Esophagus squamous epithelium (tissue), 5 donors: ENCODE results near the gene MPPED2. TPM values are rescaled to one million over a fixed set of nuclear protein-coding genes. Genes with fewer than 3 reads are reported as not detected.

Experiments used
- DNase-seq: peaks from one replicate; lab custom pipeline; 2025; lab: John Stamatoyannopoulos, UW
- H3K27ac ChIP-seq, 4 donors: fragments of 200-600 bp; sonication (generic); one replicate each; pipeline ENCODE4 v1.5.1; 2016 to 2019; ENCODE audit warnings: mild to moderate bottlenecking in 1 of 4
- H3K27me3 ChIP-seq, 4 donors: fragments of 200-600 bp; sonication (generic); 1 replicate in 3 of 4; 2 replicates in 1 of 4; pipeline versions ENCODE4 v1.5.1 to v1.6.0; 2017 to 2021; ENCODE audit warnings: antibody characterized with exemption in 1 of 4
- H3K36me3 ChIP-seq, 3 donors: fragments of 200-600 bp; sonication (generic); one replicate each; pipeline ENCODE4 v1.5.1; 2016 to 2019
- H3K4me1 ChIP-seq, 3 donors: fragments of 200-600 bp; sonication (generic); one replicate each; pipeline ENCODE4 v1.5.1; 2017 to 2019
- H3K4me3 ChIP-seq, 4 donors: fragments of 200-600 bp; sonication (generic); 1 replicate in 3 of 4; 2 replicates in 1 of 4; pipeline ENCODE4 v1.5.1; 2016 to 2019; ENCODE audit warnings: mild to moderate bottlenecking in 2 of 4, moderate library complexity in 1 of 4
- H3K9me3 ChIP-seq, 3 donors: fragments of 200-600 bp; sonication (generic); one replicate each; pipeline ENCODE4 v1.5.1; 2016 to 2019
- POLR2A ChIP-seq, 4 donors: fragments of 450-650 bp; IDR thresholded peaks; one replicate each; pipeline ENCODE4 v1.6.1; 2017; ENCODE audit warnings: antibody characterized with exemption in 4 of 4, mild to moderate bottlenecking in 4 of 4, moderate library complexity in 3 of 4
- WGBS, 2 donors: methylation state at CpG; one replicate each; pipeline ENCODE4 v1.1.5; 2018; 5-methylcytosine and 5-hydroxymethylcytosine counted together
- intact Hi-C: fragments of 100-400 bp; cut with DNase I; formaldehyde crosslinking; loops from one replicate; pipeline ENCODE4 v1.15.0; 2022
- total RNA-seq, 4 donors: library from RNA; depleted of rRNA; stranded (reverse); fragments of >200 nt; gene quantifications; one replicate each; pipeline ENCODE4 v1.1.0, GENCODE V29; 2016
- TF ChIP-seq, protein P1 (sequence below), 6 experiments: fragments of 450-650 bp in 4 of 6; fragments of 200-600 bp in 2 of 6; sonication (generic) in 2 of 6; IDR thresholded peaks; one replicate each; pipeline ENCODE4 v1.5.1; 2016 to 2019; ENCODE audit warnings: antibody characterized with exemption in 6 of 6, mild to moderate bottlenecking in 4 of 6, moderate library complexity in 4 of 6
- donor health status: DM: yes; HTN: yes; CAD: no.

MPPED2 gene
- total RNA-seq, 4 donors from 2014 or later = 0.49 to 3.2 (median 1.8) TPM

DNA sequence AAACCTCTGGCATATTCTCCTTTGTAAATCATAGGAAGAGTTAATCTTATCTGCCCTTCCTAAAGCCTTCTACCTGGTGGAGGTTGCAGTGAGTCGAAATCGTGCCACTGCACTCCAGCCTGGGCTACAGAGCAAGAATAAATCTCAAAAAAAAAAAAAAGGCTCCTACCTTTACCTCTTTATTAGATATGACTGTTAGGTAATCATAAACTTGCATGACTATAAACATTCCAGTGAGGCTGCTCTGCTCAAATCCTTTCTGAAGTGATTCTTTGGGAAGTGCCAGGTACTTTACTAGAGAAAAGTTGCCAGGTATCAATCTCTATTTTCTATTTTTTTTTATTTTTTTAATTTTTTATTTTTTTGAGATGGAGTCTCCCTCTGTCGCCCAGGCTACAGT, 59.6 kb downstream of the MPPED2 start:
- Histone ChIP-seq H3K36me3 (no peaks in the 10 kb centered on the region), H3K9me3 (no peaks in the 10 kb centered on the region), H3K27me3 (no peaks in the 10 kb centered on the region), H3K27ac (no peak overlapping the region), H3K4me1 (no peaks in the 10 kb centered on the region), H3K4me3 (no peak overlapping the region)
- 75 to 87% methylated on average over 3 of the region's 3 CpGs for WGBS, 2 donors
- TF ChIP-seq, protein P1, sequence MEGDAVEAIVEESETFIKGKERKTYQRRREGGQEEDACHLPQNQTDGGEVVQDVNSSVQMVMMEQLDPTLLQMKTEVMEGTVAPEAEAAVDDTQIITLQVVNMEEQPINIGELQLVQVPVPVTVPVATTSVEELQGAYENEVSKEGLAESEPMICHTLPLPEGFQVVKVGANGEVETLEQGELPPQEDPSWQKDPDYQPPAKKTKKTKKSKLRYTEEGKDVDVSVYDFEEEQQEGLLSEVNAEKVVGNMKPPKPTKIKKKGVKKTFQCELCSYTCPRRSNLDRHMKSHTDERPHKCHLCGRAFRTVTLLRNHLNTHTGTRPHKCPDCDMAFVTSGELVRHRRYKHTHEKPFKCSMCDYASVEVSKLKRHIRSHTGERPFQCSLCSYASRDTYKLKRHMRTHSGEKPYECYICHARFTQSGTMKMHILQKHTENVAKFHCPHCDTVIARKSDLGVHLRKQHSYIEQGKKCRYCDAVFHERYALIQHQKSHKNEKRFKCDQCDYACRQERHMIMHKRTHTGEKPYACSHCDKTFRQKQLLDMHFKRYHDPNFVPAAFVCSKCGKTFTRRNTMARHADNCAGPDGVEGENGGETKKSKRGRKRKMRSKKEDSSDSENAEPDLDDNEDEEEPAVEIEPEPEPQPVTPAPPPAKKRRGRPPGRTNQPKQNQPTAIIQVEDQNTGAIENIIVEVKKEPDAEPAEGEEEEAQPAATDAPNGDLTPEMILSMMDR (IDR thresholded peaks at IDR 0.05) = no peak
- no peak for TF ChIP-seq POLR2A (IDR thresholded peaks at IDR 0.05)
- intact Hi-C loops = no loop called here
- DNase-seq = no peak

DNA sequence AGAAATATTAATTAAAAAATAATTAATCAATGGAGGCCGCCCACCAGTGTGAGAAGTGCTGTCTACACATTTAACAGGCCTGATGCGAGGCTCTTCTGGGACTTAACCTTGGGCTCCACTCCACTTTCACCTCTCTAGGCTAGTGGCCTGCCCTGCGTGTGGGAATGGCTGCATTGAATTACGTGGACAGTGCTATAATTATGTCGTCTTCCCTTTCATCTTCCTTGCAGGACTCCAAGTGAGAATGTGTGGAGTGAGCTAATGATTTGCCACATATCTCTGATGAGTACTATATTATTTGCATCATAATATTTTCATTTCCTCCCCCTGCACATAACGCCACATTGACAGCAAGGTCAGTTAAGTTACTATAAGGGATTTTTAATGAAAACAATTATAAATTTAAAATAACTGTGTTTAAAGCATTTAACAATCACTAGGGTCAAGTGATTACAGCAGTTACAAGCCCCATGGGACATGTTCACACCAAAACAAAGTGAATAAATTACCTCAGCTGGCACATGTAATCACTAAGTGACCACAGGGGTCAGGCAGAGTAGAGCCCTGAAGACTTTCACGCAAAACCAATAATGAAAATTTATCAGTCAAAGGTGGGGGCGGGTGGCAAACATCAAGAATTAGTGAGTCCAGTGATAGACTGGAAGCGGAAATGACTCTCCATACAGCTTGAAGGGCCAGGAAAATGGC, 63.5 kb downstream of the MPPED2 start:
- no peak overlapping the region for H3K27ac ChIP-seq
- H3K9me3 ChIP-seq = no peaks in the 10 kb centered on the region
- no peak overlapping the region for H3K4me3 ChIP-seq
- 84 to 86% methylated on average over 9 of the region's 9 CpGs for WGBS, 2 donors
- intact Hi-C loops = no loop called here
- no peak for TF ChIP-seq POLR2A (IDR thresholded peaks at IDR 0.05)
- H3K36me3 ChIP-seq = no peaks in the 10 kb centered on the region
- no peaks in the 10 kb centered on the region for H3K4me1 ChIP-seq
- no peak for DNase-seq
- H3K27me3 ChIP-seq = no peaks in the 10 kb centered on the region

DNA sequence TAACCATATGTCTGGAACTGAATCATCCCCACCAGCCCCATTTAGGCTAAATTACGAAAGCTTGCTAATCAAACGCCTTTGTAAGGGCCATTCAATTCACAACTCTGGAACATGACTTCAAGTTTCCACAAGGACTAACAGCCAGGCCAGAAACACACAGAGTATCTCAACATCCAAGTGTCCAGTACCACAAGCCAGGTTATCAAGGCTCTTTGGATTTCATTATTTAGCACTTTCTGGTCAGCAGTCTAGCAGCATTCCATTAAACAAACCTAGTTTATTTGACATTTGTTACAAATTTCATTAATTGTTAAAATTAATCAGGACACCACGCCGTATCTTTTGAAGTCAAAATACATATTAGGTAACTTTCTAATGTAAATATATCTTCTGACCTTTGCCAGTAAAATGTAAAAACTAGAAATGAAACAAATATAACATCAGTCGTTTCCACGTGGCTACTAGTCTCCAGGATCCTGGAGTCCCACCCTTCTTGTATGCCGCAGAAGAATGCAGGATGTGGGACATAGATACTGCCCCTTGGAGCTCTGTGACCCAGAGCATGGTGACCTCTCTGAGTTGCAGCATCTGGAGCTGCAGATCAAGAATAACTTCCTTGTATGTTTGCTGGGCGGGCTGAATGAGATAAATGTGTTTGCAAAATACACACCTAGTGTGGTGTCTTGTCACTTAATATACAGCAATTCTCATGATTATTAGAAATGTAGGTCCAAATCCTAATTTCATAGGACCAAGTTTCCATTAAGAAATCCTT, 64.7 kb downstream of the MPPED2 start:
- no peak for TF ChIP-seq POLR2A (IDR thresholded peaks at IDR 0.05)
- TF ChIP-seq, protein P1 (IDR thresholded peaks at IDR 0.05) = no peak
- DNase-seq = no peak
- no peak overlapping the region for H3K27ac ChIP-seq
- no peaks in the 10 kb centered on the region for H3K27me3 ChIP-seq
- no peaks in the 10 kb centered on the region for H3K4me1 ChIP-seq
- WGBS, 2 donors = 72 to 74% methylated on average over 8 of the region's 8 CpGs
- no peaks in the 10 kb centered on the region for H3K36me3 ChIP-seq
- H3K9me3 ChIP-seq = no peaks in the 10 kb centered on the region
- H3K4me3 ChIP-seq = no peak overlapping the region
- intact Hi-C loops = no loop called here

DNA sequence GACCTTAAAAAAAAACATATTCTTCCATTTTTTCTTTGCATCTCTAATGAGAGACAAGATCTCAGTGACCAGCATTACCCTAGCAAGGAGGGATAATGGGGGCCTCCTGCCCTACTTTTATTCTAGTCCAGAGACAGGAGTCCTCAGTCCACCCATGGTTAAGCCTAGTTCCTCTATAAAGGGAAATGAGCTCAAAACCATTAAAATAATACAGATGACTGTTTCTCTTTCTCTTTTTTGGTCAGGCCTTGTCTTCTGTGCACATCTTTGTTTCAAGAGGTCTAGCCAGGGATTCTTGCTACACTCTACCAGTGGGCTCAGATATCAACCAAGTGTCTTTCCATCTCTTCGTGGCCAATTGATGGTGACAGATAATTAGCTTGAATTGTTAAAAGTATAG, 73.1 kb downstream of the MPPED2 start:
- no peaks in the 10 kb centered on the region for H3K36me3 ChIP-seq
- H3K4me1 ChIP-seq = no peaks in the 10 kb centered on the region
- TF ChIP-seq POLR2A (IDR thresholded peaks at IDR 0.05) = no peak
- TF ChIP-seq, protein P1 (IDR thresholded peaks at IDR 0.05) = no peak
- 63 to 87% methylated on average over 1 of the region's 1 CpG for WGBS, 2 donors
- no peak overlapping the region for H3K4me3 ChIP-seq
- DNase-seq = no peak
- H3K27me3 ChIP-seq = no peaks in the 10 kb centered on the region
- intact Hi-C loops = no loop called here
- no peaks in the 10 kb centered on the region for H3K9me3 ChIP-seq
- H3K27ac ChIP-seq = no peak overlapping the region

DNA sequence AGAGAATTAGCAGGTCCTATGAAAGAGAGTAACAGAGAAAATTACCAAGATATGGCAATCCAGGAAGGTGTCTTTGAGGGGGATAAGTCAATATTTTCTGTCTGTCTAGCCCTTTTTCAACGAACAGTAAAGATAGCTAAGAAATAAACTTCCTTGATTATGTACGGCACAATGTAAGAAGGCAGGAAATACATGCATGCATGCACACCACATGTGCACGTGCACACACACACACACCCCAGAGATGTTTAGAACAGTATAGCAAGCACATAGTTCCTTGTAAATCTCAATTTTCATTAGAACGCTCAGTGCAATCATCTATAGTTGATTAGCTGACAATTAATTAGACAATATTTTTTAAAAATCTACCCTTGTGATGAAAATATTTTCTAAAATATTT, 74.7 kb downstream of the MPPED2 start:
- Histone ChIP-seq H3K27ac (no peak overlapping the region), H3K9me3 (no peaks in the 10 kb centered on the region), H3K4me1 (no peaks in the 10 kb centered on the region), H3K27me3 (no peaks in the 10 kb centered on the region), H3K4me3 (no peak overlapping the region), H3K36me3 (no peaks in the 10 kb centered on the region)
- no peak for DNase-seq
- TF ChIP-seq, protein P1 (IDR thresholded peaks at IDR 0.05) = no peak
- TF ChIP-seq POLR2A (IDR thresholded peaks at IDR 0.05) = no peak
- intact Hi-C loops = no loop called here
- 70 to 73% methylated on average over 4 of the region's 4 CpGs for WGBS, 2 donors
